AG04449 (cell line): ENCODE data around the gene SH3GL1.
"Not testable (repeated sequence)": the region's sequence is repeated elsewhere in the genome, so short reads cannot be mapped to it uniquely, and the experiment has no call there.

Source experiments
- CTCF ChIA-PET: fragments of 350-600 bp; formaldehyde crosslinking; extraction: SDS; loops from one replicate; lab custom pipeline; 2021; ENCODE audit warnings: antibody characterized with exemption; lab: Yijun Ruan, JAX
- POLR2A ChIA-PET: fragments of 400-600, 350-600 bp; formaldehyde crosslinking; extraction: SDS; loops from one replicate; lab custom pipeline; 2020; ENCODE audit warnings: antibody characterized with exemption, inconsistent platforms; lab: Yijun Ruan, JAX
- DNase-seq: peaks from one replicate; pipeline ENCODE4 v3.0.0-alpha.2; 2010; ENCODE audit warnings: low read depth, low spot score
- H3K4me3 ChIP-seq: 2 replicates; pipeline ENCODE4 v1.5.1; 2011; ENCODE audit warnings: low read depth, mild to moderate bottlenecking, control low read depth, low read length
- TF ChIP-seq, protein P1 (sequence below): IDR thresholded peaks from one replicate; pipeline ENCODE4 v1.5.1; 2011; ENCODE audit warnings: mild to moderate bottlenecking, moderate library complexity, low read length, control low read depth, inconsistent platforms; ENCODE audit not compliant: insufficient read depth; ENCODE audit errors: missing control alignments

SH3GL1 gene

DNA sequence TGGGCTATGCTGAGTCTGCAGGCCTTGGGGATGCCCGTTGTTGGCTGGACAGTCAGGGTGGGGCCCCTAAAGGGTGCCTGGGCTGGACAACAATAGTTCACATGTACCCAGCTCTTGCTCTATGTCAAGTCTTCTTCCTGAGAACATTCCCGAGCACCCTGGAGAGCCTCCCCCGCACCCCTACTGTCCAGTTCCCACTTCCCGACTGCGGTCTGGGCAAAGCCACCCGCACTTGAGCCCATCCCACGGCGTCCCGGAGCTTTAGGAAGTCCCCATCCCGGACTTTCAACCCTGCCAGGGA, 58.1 kb downstream of the SH3GL1 start:
- H3K4me3 ChIP-seq: peak overlapping the region; percentile 77
- CTCF ChIA-PET: interaction anchor here (1.2 to 4.7 kb wide), 8 partner anchors 11 to 95 kb away, joined by 3 to 68 read pairs (median 8); partner anchors contain the start of genes CHAF1A, SH3GL1 and YJU2
- DNase-seq: no peak
- TF ChIP-seq, protein P1, sequence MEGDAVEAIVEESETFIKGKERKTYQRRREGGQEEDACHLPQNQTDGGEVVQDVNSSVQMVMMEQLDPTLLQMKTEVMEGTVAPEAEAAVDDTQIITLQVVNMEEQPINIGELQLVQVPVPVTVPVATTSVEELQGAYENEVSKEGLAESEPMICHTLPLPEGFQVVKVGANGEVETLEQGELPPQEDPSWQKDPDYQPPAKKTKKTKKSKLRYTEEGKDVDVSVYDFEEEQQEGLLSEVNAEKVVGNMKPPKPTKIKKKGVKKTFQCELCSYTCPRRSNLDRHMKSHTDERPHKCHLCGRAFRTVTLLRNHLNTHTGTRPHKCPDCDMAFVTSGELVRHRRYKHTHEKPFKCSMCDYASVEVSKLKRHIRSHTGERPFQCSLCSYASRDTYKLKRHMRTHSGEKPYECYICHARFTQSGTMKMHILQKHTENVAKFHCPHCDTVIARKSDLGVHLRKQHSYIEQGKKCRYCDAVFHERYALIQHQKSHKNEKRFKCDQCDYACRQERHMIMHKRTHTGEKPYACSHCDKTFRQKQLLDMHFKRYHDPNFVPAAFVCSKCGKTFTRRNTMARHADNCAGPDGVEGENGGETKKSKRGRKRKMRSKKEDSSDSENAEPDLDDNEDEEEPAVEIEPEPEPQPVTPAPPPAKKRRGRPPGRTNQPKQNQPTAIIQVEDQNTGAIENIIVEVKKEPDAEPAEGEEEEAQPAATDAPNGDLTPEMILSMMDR: no peak
- POLR2A ChIA-PET: interaction anchor here (0.5 to 1.7 kb wide), 9 partner anchors 9 to 385 kb away, joined by 3 to 6 read pairs (median 4); partner anchors contain the start of gene EEF2

DNA sequence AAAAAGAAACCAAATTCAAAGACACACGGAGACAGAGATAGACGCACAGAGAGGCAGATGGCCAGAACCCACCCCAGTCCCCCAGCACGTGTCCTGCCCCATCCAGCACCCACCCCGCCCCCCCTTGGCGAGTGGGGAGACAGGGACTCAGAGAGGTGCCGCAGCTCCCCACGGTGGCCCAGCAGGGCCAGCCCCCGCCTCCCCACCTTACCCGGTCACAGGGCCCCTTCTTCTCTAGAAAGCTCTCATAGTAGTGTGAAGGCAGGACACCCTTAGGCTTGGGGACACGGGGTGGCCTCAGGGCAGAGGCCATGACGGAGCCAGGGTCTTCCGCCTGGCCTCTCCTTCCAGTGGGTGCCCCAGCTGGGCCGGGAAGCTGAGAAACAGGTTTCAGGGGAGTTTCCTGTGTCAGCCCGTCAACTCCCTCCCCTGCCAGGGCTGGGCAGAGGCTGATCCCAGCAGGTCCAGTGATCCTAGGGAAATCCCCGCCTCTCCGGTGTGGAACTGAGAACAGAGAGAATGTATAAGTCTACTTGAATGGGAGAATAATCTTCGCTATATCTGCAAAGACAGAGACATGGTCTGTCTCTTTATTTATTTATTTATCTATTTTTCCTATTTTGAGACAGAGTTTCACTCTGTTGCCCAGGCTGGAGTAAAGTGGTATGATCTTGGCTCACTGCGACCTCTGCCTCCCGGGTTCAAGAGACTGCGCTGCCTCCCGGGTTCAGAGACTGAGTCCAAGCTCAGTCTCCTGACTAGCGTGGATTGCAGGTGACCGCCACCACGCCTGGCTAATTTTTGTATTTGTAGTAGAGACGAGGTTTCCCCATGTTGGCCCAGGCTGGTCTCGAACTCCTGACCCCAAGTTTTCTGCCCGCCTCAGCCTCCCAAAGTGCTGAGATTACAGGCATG, 61.6 kb downstream of the SH3GL1 start, which contains the start of gene STAP2:
Gene STAP2, minus strand, starts transcription at position 387 of the 915 bp plus-strand sequence. Its CDS starts 74 bp downstream, at position 313.
- CTCF ChIA-PET: interaction anchor here (2.7 kb wide), 1 partner anchor 14 kb away, joined by 18 read pairs; no protein-coding TSS in a partner anchor
- no peak for DNase-seq
- peak within 1 kb of the TSS; percentile 48 for H3K4me3 ChIP-seq
- POLR2A ChIA-PET: no interaction called here
- TF ChIP-seq, protein P1: no peak

DNA sequence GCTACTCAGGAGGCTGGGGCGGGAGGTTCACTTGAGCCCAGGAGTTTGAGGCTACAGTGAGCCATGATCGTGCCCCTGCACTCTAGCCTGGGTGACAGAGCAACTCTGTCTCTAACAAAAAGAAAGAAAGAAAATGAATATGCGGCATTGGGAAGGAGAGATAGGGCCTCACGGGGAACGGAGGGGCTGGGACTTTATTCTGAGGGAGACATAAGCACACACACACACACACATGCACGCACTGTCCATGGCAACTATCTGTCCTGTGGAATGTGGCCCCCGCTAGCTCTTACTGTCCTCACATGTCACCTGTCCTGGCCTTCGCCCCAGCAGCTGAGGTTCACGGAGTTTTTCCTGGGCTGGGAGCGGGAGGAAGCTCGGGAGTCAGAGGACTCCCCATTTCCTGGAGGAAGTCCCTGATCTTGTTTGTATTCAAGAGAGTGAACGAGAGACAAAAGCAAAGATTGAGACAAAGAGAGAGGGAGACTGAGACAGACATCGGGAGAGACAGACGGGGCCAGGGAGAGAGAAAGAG, 62.4 kb downstream of the SH3GL1 start:
- H3K4me3 ChIP-seq: peak overlapping the region; percentile 48
- POLR2A ChIA-PET: no interaction called here
- no peak for DNase-seq
- CTCF ChIA-PET: interaction anchor here (2.7 kb wide), 1 partner anchor 15 kb away, joined by 18 read pairs; no protein-coding TSS in a partner anchor
- TF ChIP-seq, protein P1: no peak

DNA sequence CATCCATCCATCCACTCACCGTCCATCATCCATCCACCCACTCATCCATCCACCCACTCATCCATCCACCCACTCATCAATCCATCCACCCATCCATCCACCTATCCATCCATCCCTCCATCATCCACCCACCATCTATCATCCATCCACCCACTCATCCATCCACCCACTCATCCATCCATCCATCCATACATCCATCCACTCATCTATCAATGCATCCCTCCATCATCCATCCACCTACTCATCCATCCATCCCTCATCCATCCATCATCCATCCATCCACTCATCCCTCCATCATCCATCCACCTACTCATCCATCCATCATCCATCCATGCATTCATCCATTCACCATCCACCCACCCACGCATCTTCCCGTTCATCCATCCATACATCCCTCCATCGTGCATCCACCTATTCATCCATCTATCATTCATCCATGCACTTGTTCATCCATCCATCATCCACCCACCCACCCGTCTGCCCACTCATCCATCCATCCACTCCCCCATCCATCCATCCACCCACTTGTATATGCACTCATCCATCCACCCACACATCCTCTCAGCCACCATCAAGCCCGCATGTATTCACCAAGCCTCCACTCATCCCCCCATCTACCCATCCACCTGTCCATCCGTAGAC, 65.3 kb downstream of the SH3GL1 start:
- H3K4me3 ChIP-seq: no peak overlapping the region
- ChIA-PET CTCF (no interaction called here), POLR2A (no interaction called here)
- DNase-seq: no peak
- TF ChIP-seq, protein P1: no peak

DNA sequence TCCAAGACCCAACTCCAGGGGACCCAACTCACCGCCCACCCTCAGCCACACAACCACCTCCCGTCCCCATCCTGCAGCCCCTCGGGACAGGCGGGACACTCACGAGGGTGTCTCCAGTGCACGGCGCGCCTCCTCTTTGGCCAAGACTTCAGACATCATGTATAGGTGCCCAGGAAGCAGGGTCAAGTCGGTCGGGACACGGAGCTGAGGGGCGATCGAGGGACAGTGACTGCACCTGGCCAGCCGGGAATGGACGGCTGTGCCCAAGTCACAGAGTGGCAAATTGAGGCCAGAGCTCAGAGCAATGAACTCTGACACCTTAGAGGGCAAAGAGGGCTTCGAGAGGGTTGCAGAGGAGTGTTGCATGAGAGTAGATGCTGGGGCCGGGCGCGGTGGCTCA, 70.5 kb downstream of the SH3GL1 start:
- no peak for DNase-seq
- no peak overlapping the region for H3K4me3 ChIP-seq
- ChIA-PET POLR2A (no interaction called here), CTCF (no interaction called here)
- TF ChIP-seq, protein P1: no peak

DNA sequence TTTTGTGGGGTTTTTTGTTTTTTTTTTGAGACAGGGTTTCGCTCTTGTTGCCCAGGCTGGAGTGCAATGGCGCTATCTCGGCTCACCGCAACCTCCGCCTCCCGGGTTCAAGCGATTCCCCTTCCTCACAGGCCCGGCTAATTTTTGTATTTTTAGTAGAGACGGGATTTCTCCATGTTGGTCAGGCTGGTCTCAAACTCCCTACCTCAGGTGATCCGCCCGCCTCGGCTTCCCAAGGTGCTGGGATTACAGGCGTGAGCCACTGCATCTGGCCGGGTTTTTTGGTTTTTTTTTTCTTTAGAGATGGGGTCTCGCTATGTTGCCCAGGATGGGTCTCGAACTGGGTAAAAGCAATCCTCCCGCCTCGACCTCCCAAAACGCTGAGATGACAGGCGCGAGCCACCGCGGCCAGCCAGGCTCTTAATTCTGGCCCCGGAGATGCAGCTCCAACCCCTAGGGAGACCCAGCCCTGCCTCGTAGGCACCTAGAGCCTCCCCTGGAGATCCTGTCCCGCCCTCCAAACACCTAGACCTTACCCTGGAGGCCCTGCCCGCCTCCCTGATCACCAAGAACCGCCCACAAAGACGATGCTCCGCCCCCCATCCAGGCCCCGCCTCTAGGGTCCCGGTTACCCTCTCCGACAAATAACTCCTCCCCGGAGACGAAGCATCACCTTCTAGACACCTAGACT, 71.2 kb downstream of the SH3GL1 start:
- H3K4me3 ChIP-seq: peak overlapping the region; percentile 72
- POLR2A ChIA-PET, CTCF ChIA-PET, DNase-seq: not testable (repeated sequence)
